Mesenchymal stem cell (in vitro differentiated cells and primary cell): ENCODE data around the gene FILIP1L.

Experiments
- DNase-seq: peaks from one replicate; pipeline ENCODE4 v3.0.0-alpha.2; 2013
- H2AFZ ChIP-seq: one replicate; pipeline ENCODE4 v1.6.1; 2013; ENCODE audit warnings: low read depth, mild to moderate bottlenecking, control low read depth, inconsistent platforms, low read length, moderate library complexity
- H2AK5ac ChIP-seq: 2 replicates; pipeline ENCODE4 v1.6.1; 2013; ENCODE audit warnings: low read length, moderate library complexity, mild to moderate bottlenecking, inconsistent platforms; ENCODE audit not compliant: severe bottlenecking
- H2BK120ac ChIP-seq: one replicate; pipeline ENCODE4 v1.6.1; 2013; ENCODE audit warnings: low read depth, mild to moderate bottlenecking, inconsistent platforms, low read length, moderate library complexity
- H2BK12ac ChIP-seq, 2 experiments: one replicate each; pipeline ENCODE4 v1.6.1; 2013; ENCODE audit warnings: inconsistent platforms in 2 of 2, low read length in 2 of 2, mild to moderate bottlenecking in 2 of 2, moderate library complexity in 2 of 2, control low read depth in 1 of 2
- H2BK15ac ChIP-seq: one replicate; pipeline ENCODE4 v1.6.1; 2013; ENCODE audit warnings: mild to moderate bottlenecking, low read depth, inconsistent platforms; ENCODE audit not compliant: poor library complexity, severe bottlenecking
- H2BK5ac ChIP-seq: 2 replicates; pipeline ENCODE4 v1.6.1; 2013; ENCODE audit warnings: low read depth, mild to moderate bottlenecking, low read length, control low read depth, inconsistent platforms; ENCODE audit not compliant: poor library complexity, severe bottlenecking
- H3K14ac ChIP-seq, 2 experiments: one replicate each; pipeline ENCODE4 v1.6.1; 2013; ENCODE audit warnings: inconsistent platforms in 2 of 2, low read length in 2 of 2, control low read depth in 1 of 2, mild to moderate bottlenecking in 1 of 2, moderate library complexity in 1 of 2
- H3K18ac ChIP-seq, 2 experiments: one replicate each; pipeline ENCODE4 v1.6.1; 2013; ENCODE audit warnings: inconsistent platforms in 2 of 2, low read length in 2 of 2, control low read depth in 1 of 2, low read depth in 1 of 2, mild to moderate bottlenecking in 1 of 2
- H3K23ac ChIP-seq, 2 experiments: one replicate each; pipeline ENCODE4 v1.6.1; 2013; ENCODE audit warnings: inconsistent platforms in 2 of 2, low read length in 2 of 2, mild to moderate bottlenecking in 2 of 2, moderate library complexity in 2 of 2, control low read depth in 1 of 2
- H3K27ac ChIP-seq: 2 replicates; pipeline ENCODE4 v1.5.1; 2013; ENCODE audit warnings: mild to moderate bottlenecking, moderate library complexity, low read length, control low read depth, inconsistent platforms; ENCODE audit not compliant: poor library complexity, severe bottlenecking
- H3K27me3 ChIP-seq, 2 experiments: 2 replicates each; pipeline versions ENCODE4 v1.6.1 to v1.7.0; 2013; ENCODE audit warnings: low read length in 2 of 2, mild to moderate bottlenecking in 2 of 2, moderate library complexity in 2 of 2, control low read depth in 1 of 2, inconsistent platforms in 1 of 2; ENCODE audit not compliant: control insufficient read depth in 1 of 2, insufficient read depth in 1 of 2
- H3K36me3 ChIP-seq, 2 experiments: 2 replicates each; pipeline versions ENCODE4 v1.6.1 to v1.7.0; 2013; ENCODE audit warnings: low read length in 2 of 2, control low read depth in 1 of 2, inconsistent platforms in 1 of 2, low read depth in 1 of 2, mild to moderate bottlenecking in 1 of 2; ENCODE audit not compliant: insufficient read depth in 2 of 2, control insufficient read depth in 1 of 2
- H3K4ac ChIP-seq, 2 experiments: one replicate each; pipeline ENCODE4 v1.6.1; 2013; ENCODE audit warnings: inconsistent platforms in 2 of 2, low read length in 2 of 2, mild to moderate bottlenecking in 2 of 2, moderate library complexity in 2 of 2, control low read depth in 1 of 2, low read depth in 1 of 2
- H3K4me1 ChIP-seq: 2 replicates; pipeline ENCODE4 v1.6.1; 2013; ENCODE audit warnings: low read depth, low read length, control low read depth; ENCODE audit not compliant: control insufficient read depth, insufficient read depth
- H3K4me2 ChIP-seq: 2 replicates; pipeline ENCODE4 v1.6.1; 2013; ENCODE audit warnings: low read length, mild to moderate bottlenecking, inconsistent platforms; ENCODE audit not compliant: poor library complexity, severe bottlenecking
- H3K4me3 ChIP-seq, 2 experiments: 2 replicates each; pipeline versions ENCODE4 v1.5.1 to v1.7.0; 2013; ENCODE audit warnings: low read length in 2 of 2, mild to moderate bottlenecking in 2 of 2, control low read depth in 1 of 2, low read depth in 1 of 2; ENCODE audit not compliant: insufficient read depth in 1 of 2
- H3K79me1 ChIP-seq: replicated peaks from 2 replicates; pipeline ENCODE4 v1.6.1; 2013; ENCODE audit warnings: mild to moderate bottlenecking, control low read depth, low read length, inconsistent platforms; ENCODE audit not compliant: poor library complexity, severe bottlenecking
- H3K9ac ChIP-seq: 2 replicates; pipeline ENCODE4 v1.7.0; 2013; ENCODE audit warnings: mild to moderate bottlenecking, low read length, moderate library complexity
- H3K9me3 ChIP-seq: 2 replicates; pipeline ENCODE4 v1.7.0; 2013; ENCODE audit warnings: mild to moderate bottlenecking, low read length; ENCODE audit not compliant: control insufficient read depth
- H4K8ac ChIP-seq: one replicate; pipeline ENCODE4 v1.6.1; 2013; ENCODE audit warnings: inconsistent platforms, mild to moderate bottlenecking, low read length, moderate library complexity
- H4K91ac ChIP-seq: one replicate; pipeline ENCODE4 v1.6.1; 2013; ENCODE audit warnings: mild to moderate bottlenecking, low read length, inconsistent platforms
- WGBS: methylation state at CpG from one replicate; pipeline ENCODE4 v1.1.7; 2013; ENCODE audit warnings: mixed read lengths; 5-methylcytosine and 5-hydroxymethylcytosine counted together

The FILIP1L gene

GRCh38 chr3:99855900-99856299, 258.4 kb downstream of the FILIP1L start:
- H3K9me3 ChIP-seq: no peaks in the 10 kb centered on the region
- no peak overlapping the region for H2BK5ac ChIP-seq
- H2AK5ac ChIP-seq: no peak overlapping the region
- H3K4me3 ChIP-seq: no peak overlapping the region
- H3K27ac ChIP-seq: no peak overlapping the region
- no peak for DNase-seq
- no peak overlapping the region for H3K9ac ChIP-seq
- H4K91ac ChIP-seq: no peak overlapping the region
- no peak overlapping the region for H2BK12ac ChIP-seq
- peaks cover 5% of the 10 kb centered on the region for H3K79me1 ChIP-seq
- no peak overlapping the region for H2AFZ ChIP-seq
- H3K27me3 ChIP-seq: no peaks in the 10 kb centered on the region
- 91% methylated on average over 1 of the region's 1 CpG for WGBS
- no peak overlapping the region for H3K4me2 ChIP-seq
- H3K23ac ChIP-seq: peak overlapping the region in 1 of 2 experiments; percentile 40
- peaks cover 2% of the 10 kb centered on the region for H3K4me1 ChIP-seq
- no peak overlapping the region for H3K4ac ChIP-seq
- H3K14ac ChIP-seq: no peak overlapping the region
- no peak overlapping the region for H4K8ac ChIP-seq
- no peak overlapping the region for H2BK15ac ChIP-seq
- no peak overlapping the region for H2BK120ac ChIP-seq
- peak overlapping the region in 1 of 2 experiments; percentile 48 for H3K18ac ChIP-seq
- peaks cover 2 to 69% of the 10 kb centered on the region in 2 experiments for H3K36me3 ChIP-seq

DNA sequence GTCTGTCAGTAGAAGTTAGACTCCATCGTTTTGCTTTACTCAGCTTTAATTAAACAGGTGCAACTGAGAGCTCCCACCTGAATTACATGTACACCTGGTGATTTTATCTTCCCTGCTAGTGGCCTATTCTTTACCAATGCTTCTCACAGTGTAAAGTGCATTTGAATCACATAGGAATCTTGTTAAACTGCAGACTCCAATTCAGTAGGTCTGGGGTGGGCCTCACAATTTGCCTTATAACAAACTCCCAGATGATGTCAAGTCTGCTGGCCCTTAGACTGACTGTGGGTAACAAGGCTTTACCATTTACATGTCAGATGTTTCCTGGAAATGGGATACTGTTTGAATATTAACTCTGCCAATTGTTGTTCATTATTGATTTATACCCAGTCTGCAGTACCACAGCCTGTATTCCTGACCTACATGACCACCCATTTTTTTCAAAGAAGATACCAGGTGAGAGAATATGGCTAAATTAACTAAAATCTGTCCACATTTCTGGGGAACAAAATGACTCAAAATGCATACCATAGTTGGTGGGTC, 259.5 kb downstream of the FILIP1L start:
- no peak overlapping the region for H3K18ac ChIP-seq
- H3K79me1 ChIP-seq: peaks cover 9% of the 10 kb centered on the region
- H3K9me3 ChIP-seq: no peaks in the 10 kb centered on the region
- H2BK12ac ChIP-seq: peak overlapping the region in 1 of 2 experiments; percentile 47
- no peak overlapping the region for H3K4me2 ChIP-seq
- no peak overlapping the region for H3K4ac ChIP-seq
- H4K91ac ChIP-seq: no peak overlapping the region
- no peak overlapping the region for H3K14ac ChIP-seq
- H3K27me3 ChIP-seq: no peaks in the 10 kb centered on the region
- no peak overlapping the region for H3K27ac ChIP-seq
- H2BK15ac ChIP-seq: no peak overlapping the region
- H2AK5ac ChIP-seq: peak overlapping the region; percentile 31
- H3K4me3 ChIP-seq: no peak overlapping the region
- H3K36me3 ChIP-seq: peaks cover 6 to 75% of the 10 kb centered on the region in 2 experiments
- WGBS: 100% methylated on average over 1 of the region's 1 CpG
- H3K9ac ChIP-seq: no peak overlapping the region
- H4K8ac ChIP-seq: no peak overlapping the region
- no peak overlapping the region for H2BK120ac ChIP-seq
- no peaks in the 10 kb centered on the region for H3K4me1 ChIP-seq
- H2BK5ac ChIP-seq: no peak overlapping the region
- H3K23ac ChIP-seq: no peak overlapping the region
- DNase-seq: no peak
- H2AFZ ChIP-seq: no peak overlapping the region

DNA sequence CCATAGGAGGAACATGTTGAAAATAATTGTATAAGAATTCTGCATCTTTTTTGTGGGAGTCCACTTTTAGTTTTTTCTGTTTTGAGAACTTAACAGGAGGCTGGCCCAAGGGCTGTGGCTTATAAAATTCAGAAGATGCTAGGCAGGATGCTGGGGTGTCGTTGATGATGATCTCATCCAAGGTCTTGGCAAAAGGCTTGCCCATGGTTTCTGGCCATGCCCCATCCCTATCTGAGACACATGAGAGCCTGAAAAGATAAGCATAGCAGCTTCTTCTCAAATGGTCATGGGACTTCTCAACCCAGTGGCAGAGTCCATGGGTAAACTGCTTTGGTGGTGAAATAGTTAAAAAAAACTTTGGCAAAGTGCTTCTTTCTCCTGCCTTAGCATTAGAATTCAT, 261.4 kb downstream of the FILIP1L start:
- no peak overlapping the region for H2BK5ac ChIP-seq
- no peak overlapping the region for H3K4ac ChIP-seq
- H3K27ac ChIP-seq: no peak overlapping the region
- no peak overlapping the region for H3K9ac ChIP-seq
- WGBS: 87% methylated on average over 1 of the region's 1 CpG
- no peaks in the 10 kb centered on the region for H3K27me3 ChIP-seq
- no peak overlapping the region for H4K91ac ChIP-seq
- no peak overlapping the region for H3K23ac ChIP-seq
- H3K14ac ChIP-seq: no peak overlapping the region
- H2BK15ac ChIP-seq: no peak overlapping the region
- H3K9me3 ChIP-seq: no peaks in the 10 kb centered on the region
- no peak overlapping the region for H4K8ac ChIP-seq
- H2BK120ac ChIP-seq: no peak overlapping the region
- no peak for DNase-seq
- H3K36me3 ChIP-seq: peaks cover 15 to 85% of the 10 kb centered on the region in 2 experiments
- no peaks in the 10 kb centered on the region for H3K4me1 ChIP-seq
- no peak overlapping the region for H2BK12ac ChIP-seq
- H3K79me1 ChIP-seq: peaks cover 14% of the 10 kb centered on the region
- H2AK5ac ChIP-seq: no peak overlapping the region
- no peak overlapping the region for H2AFZ ChIP-seq
- no peak overlapping the region for H3K4me2 ChIP-seq
- no peak overlapping the region for H3K4me3 ChIP-seq
- no peak overlapping the region for H3K18ac ChIP-seq

- no peak overlapping the region for H3K4me2 ChIP-seq
- H4K8ac ChIP-seq: no peak overlapping the region
- H3K14ac ChIP-seq: no peak overlapping the region
- no peaks in the 10 kb centered on the region for H3K9me3 ChIP-seq
- no peak overlapping the region for H2BK5ac ChIP-seq
- no peak overlapping the region for H4K91ac ChIP-seq
- H3K27me3 ChIP-seq: no peaks in the 10 kb centered on the region
- no peak overlapping the region for H2BK120ac ChIP-seq
- no peak overlapping the region for H3K4me3 ChIP-seq
- no peak overlapping the region for H2AK5ac ChIP-seq
- no peaks in the 10 kb centered on the region for H3K4me1 ChIP-seq
- H2BK12ac ChIP-seq: no peak overlapping the region
- peaks cover 15 to 76% of the 10 kb centered on the region in 2 experiments for H3K36me3 ChIP-seq
- no peak overlapping the region for H3K9ac ChIP-seq
- H3K79me1 ChIP-seq: peaks cover 14% of the 10 kb centered on the region
- no peak overlapping the region for H3K27ac ChIP-seq
- H2BK15ac ChIP-seq: no peak overlapping the region
- H2AFZ ChIP-seq: no peak overlapping the region
- WGBS: 100% methylated on average over 1 of the region's 1 CpG
- H3K18ac ChIP-seq: no peak overlapping the region
- DNase-seq: no peak
- H3K23ac ChIP-seq: no peak overlapping the region
- H3K4ac ChIP-seq: no peak overlapping the region
These were observed 262.3 kb downstream of the FILIP1L start for GRCh38 chr3:99851955-99852354.
